ENCODE results near the gene WASHC4.

GRCh38 chr12:105069936-105070702, 37.4 kb upstream of the WASHC4 start:
- TF ChIP-seq CTCF (conservative IDR thresholded peaks at IDR 0.05; ENCODE audit: low read length) (no peak), EZH2phosphoT487 (IDR thresholded peaks at IDR 0.05; ENCODE audit: borderline replicate concordance) (no peak)
